HG03565 (cell line): ENCODE data around the gene KCNIP3.

Experiments used
- ATAC-seq: cut with Tn5 transposase; IDR thresholded peaks from one replicate; pipeline ENCODE4 v1.9.1; 2021; ENCODE audit warnings: mild to moderate bottlenecking, moderate library complexity; ENCODE audit not compliant: unreplicated experiment

KCNIP3 gene

DNA sequence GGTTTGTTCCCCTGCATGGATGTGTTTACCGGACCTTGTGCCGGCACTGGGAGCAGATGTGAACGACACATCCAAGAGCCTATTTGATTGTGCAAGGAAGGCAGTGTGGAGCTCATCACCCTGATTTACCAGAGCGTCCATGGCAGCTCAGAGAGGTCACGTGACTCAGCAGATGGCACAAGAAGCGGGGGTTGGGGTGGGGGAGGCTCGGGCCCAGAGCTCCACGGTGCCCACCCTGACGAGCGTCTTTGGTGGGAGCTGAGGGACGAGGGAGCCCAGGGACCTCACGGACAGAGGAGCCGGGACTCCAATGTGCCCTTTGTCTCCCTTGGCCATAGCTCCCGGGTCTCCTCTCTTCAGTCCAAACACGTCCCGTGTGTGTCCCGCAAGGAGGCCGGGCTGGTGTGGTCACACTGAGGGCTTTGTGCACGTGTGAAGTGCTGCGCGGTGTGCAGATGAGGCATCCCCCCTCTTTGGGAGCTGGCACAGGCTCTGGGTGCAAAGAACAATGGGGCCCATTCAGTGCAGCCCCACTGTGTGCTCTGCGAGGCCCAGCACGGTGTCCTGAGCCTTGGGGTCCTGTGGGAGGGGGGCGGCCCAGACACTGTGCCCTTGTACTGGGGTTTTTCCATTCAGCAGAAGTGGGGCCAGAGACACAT lies 15.5 kb downstream of the KCNIP3 start:
- ATAC-seq: no peak

DNA sequence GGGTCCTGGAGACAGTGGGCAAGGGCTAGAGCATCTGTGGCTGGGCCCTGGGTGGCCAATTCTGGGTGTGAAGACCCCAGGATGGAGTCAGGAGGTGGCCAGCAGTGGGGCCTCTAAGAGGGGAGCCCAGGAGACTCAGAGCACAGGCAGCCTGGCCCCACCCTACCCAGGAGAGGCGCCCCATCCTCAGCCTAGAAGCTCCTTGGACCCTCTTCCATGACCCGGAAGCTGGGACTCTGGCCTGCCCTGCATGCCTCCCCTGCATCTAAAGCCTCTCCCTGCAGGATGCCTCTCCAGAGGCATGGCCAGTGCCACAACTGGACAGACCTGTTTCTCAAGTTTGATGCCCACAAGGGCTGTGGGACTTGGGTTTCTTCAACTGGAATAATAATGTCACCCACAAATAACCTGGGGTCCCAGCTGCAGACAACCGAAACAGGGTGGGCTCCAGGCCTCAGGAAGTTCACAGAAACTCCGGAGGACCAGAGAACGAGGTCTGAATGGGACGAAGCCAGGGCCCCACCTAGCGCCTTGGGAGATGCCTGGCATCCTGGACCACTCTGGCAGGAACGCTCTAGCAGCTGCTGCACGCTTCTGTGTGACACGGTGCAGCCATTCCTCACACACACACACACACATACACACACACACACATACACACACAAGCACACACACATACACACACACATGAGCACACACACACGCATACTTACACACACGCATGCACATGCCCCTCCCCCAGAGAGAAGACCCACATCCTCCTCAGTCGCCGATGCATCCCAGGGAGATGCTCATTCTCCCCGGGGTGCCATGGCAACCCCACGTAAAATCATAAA lies 16.4 kb downstream of the KCNIP3 start:
- ATAC-seq: no peak

DNA sequence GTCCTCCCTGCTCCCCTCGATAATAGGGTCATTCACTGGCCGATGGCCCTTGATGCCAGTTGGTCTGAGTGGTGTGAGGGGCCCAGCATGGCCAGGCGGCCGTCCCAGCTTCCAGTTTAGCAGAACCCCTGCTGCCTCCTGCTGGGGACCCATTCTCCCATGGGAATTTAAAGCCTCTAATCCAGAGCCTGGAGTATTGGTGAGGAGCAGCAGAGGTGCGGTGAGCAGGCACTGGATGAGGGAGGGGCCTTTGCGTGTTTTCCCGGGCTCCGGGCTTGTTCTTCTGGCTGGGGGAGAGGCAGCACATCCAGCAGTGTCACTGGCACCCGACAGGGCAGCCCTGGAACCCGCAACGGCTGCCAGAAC lies 17.4 kb downstream of the KCNIP3 start:
- no peak for ATAC-seq

DNA sequence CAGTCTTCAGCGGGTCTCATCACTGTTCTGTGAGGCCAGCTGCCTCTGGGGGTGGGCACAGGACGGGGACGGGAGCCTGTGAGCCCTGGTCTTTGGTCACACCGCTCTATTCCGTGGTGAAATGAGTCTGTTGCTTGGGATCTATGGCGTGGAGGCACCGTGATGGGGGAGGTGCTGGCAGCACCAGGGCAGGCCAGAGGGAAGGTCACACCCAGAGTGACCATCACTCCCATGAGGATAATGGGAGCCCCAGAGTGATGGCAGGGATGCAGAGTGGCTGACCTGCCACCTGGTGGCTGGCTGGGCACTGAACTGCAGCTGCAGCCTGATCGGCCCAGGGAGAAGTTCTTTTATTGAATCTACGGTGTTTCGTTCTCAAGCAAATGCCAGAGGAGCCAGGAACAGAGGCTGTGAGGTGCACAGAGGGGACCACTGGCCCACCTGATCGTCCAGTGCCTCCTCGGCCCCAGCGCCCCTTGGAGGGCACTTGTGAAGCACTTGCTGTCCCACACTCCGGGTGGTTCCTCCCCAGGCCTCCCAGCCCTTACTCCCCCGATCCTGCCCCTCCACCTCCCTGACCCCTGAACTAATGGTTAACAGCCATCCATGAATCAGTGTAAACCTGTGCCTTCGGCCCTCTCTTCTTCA lies 17.9 kb downstream of the KCNIP3 start:
- no peak for ATAC-seq

DNA sequence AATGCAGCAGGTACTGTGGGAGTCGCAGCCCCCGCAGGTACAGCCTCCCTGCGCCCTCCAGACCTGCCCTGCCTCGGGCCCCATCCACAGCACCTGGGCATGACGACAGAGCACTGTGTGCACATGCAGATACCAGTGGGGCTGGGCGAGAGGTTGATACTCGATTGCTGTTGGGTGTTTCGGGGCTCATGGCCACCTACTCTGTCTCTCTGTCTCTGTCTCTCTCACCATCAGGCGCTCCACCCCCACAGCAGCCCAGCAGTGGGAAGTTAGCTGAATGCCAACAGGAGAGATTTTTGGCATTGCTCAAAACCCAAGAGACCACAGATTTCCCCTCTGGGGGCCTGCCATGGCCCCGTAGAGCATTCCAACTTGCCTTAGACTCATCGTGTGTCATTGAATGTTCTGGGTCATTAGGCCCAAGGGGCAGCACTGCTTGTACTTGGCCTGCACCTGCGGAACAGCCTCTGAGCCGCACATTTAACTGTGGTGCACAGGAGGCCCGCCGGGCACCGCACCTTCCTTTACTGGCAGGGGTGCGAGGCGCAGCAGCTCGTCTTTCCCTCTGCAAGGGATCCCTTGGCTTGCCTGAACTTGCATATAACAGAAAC lies 18.8 kb downstream of the KCNIP3 start:
- no peak for ATAC-seq

DNA sequence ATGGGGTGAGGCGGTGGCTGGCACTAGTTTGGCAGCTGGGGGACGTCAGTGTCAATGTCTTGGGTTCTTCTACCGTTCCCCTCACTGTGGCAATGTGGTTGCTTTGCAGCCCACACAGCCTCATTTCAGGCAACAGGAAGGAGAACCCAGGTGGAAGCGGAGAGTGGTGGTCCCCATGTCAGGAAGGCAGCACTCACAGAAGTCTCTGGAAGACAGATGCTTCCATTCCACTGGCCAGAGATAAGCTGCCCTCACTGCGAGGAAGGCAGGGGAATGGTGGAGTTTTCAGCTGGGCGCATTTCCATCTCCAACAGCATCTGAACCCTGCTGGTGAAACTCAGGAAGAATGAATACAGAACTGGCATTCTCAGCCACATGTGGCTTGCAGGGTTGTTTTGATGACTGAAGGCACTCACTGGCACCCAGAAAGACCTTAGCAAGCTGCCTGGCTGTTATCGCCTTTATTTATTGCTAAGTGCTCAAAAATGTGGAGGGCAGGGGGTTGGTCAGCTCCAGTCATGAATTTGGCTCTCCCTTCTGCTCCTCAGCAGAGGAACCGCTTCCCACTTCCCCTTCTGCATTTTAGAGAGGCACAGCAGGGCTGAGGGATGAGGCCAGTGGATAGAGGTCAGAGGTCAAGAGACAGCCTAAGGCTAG lies 19.4 kb downstream of the KCNIP3 start:
- no peak for ATAC-seq

DNA sequence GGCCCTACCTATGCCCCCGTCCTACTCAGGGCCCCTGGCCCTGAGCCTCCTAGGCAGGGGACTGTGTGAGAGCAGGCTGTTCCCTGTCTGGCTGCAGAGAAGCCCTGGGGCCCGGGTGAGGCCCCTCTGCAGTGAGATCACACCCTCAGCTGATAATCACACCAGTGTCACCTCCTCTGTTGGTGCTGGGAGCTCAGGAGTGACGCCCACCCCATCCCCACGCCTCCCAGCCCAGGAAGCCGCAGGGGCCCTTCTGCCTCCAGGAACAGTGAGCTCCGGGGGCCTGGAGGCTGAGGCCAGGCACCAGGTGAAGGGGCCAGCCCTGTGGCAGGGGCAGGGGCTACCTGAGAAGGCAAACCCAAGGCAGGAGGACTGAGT lies 20.0 kb downstream of the KCNIP3 start:
- no peak for ATAC-seq

DNA sequence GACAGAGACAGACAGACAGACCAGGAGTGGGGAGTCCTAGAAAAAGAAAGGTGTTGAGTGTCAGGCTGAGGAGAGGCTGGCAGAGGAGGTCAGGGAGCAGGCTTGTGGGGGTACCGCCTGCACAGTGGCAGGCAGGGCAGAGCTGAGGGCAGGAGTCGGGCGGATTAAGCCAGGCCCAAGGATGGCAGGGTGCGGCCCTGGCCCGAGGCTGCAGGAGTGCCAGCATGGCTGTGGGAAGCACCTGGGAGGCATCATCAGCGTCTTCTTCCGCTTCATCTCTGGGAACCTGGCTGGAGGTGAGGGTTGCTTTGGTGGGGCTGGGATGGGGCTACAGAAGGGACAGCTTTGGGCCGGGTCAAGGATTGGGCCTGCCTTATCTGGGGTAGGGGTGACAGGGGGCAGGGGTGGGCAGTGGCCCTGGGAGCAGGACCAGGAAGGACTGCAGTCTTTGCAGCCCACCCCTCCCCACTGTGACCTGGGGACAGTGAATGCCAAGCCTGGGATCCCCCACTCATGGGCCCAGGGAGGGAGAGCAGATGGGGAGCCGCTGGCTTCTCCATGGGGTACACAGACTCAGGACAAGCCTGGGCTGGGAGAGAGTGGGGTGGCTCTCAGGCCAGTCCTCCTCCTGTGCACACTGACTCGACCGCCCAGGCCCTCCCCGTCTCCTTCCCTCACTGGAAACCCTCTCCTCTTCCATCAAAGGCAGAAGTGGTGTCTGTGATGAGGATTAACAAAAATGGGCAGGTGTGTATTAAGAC lies 20.7 kb downstream of the KCNIP3 start:
- no peak for ATAC-seq

DNA sequence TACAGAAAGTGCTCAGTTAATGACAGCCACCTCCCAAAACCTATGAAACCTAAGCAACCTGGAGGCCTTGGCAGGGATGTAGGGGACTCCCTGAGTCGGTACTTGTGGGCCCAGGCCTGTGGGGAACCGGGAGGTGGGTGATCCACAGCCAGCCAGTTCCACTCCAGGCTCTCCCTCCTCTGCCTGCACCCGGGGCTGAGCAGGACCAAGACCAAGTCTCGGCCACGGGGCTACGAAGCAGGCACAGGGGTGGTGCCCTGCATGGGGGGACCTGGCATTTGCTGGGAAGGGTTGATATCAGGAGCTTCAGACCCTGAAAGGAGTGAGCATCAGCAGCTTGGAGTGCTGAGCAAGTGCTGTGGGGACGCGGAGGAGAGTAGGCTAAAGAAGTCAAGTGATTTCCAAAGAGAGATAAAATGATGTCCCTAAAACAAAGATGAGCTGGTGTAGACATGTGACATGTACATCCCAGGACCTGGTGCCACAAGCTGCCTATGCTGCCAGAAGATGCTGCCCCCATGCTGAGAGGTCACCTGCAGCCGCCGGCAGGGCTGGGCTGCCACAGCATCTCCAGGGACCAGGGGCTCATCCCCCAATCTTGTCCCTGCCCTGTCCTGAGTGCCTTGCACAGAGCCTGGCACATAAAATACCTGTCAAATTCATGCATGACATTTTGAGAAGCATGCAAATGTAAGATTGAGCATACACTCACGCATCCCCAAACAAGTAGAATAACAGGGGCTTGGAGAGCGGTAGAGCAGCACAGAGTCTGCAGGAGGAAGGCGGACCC lies 21.5 kb downstream of the KCNIP3 start:
- ATAC-seq: no peak

DNA sequence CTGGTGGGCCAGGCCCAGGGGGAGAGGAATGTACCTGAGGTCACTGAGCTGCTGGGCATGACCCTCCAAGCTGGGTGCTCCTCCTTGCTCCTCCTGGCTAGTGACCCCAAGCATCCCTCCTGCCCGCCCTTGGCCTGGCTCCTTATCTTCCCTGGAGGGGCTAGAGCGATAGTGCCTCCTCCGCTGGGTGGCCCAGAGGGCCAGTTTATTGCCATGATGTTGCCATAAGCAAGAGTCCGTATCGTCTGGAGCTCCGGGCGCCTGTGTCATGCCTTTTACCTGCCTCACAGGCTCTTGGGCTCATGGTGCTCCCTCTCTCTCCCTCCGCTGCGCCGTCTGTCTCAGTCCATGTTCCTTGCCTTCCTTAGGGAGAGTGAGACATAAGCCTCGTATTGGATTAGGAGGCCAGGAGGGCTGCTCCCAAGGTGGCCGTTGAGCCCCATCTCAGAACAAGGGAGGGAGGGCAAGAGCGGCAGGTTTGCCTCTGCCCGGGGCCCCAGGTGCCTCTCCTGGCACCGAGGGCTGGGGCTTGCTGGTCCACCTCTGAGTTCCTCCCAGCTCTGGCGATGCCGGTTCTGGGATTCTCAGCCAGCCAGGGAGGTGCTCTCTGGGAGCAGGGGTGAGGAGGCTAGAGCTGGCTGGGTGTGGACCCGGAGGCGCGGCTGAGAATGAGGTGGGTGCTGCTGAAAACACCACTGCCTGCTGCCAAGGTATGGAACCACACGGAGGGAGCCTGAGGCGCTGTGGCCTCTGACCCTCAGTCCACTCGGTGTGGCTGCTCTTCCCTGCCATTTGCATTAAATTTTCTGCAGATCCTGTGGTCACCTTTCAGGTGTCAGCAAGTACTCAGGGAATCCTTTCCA lies 22.6 kb downstream of the KCNIP3 start:
- no peak for ATAC-seq

DNA sequence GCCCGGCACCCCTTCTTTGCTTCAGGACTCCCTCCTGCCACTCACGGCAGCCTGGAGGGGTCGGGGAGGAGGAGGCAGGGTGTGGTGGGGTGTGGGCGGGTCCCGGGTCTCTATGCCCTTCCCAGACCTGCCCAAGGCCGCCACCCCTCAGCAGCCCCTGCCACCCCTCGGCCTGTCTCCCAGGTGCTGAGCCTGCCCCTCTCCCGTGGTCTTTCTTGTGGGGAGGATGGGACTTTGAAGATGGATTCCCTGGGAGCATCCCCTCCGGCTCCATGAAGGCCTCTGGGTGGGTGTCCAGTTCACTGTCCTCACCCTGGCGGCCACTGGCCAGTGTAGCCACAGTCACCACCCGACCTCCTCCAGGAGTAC lies 23.2 kb downstream of the KCNIP3 start:
- ATAC-seq: no peak

DNA sequence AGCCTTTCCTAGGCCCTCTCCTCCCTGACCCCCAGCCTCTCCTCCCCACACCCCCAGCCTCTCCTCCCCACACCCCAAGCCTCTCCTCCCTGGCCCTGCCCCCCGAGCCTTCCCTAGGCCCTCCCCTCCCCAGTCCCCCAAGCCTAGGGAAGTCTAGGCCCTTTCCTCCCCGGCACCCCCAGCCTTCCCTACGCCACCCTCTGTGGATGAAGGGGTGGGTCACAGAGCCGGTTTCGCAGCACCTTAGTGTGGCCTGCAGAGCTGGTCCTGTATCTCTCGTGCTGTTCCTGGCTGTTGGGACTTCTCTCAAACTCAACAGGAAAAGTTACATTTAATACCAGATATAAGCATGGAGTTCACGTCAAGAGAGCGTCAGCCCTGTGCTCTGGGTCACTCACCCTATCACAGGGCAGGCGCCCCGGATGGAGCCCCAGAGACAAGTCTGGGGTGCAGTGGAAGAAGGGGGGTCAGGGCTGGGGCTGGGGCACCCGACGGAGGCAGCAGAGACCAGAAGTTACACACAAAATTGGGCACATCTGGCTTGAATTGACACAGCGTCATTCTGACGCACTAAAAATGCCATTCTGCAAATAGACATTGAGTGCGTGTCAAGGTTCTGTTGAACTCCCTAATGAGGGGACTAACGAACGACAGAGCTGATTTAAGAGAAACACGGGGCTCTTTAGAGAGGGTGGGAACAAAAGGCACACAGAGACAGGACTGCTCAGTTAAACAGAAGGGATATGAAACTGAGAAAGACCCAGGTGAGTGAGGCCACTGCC lies 24.0 kb downstream of the KCNIP3 start:
- no peak for ATAC-seq

DNA sequence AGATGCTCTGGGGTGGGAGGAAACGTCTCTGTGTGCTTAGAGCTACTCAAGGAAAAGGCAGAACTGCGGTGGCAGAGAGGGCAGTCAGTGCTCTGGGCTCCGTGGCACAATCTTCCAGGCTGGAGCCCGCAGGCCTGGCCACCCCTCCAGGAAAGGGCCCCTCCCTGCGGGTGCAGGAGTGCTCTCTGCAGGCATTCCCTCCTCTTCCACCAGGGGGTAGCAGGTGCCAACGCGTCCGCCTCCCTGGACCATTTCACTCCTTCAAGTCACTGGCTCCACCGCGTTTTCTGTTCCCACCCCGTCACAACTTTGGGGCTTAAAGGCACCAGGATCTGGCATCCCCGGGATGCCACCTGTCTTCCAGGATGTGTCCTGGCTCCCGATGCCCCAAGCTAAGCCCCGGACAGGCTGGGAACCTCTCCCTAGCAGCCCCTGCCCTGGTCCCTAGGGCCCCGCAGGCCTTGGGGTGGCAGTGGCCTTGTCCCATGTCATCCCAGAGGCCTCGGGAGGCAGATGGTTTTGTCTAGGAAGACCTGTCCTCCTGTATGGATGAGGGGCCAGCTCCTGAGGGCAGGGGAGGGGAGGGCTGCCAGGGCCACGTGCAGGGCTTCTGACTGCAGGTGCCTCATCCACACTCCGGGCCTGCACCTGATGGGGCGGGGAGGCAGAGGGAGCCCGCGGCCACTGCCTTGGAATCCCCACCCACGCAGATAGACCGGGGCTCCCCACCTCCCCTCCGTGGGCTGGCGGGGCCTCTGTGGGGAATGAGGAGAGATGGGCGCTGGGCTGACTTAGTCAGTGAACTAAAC lies 26.4 kb downstream of the KCNIP3 start:
- no peak for ATAC-seq

DNA sequence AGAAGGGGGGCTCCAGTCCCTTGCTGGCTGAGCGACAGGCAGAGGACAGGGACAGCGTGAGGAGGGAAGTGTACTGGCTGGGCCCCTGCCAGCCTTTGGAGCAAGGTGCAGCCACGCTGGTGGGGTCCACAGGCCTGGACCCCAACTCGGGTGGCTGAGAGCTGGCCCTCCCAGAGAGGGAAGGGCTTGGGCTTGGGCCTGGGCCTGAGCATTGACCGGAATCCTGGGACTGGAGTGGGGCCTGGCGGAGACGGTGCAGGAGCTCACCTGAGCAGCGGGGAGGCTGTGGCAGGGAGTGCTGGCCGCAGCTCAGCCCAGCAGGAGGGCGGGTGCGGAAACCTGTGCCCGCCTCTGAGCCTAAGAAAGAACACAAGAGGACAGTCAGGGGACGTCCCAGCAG lies 27.9 kb downstream of the KCNIP3 start:
- no peak for ATAC-seq

DNA sequence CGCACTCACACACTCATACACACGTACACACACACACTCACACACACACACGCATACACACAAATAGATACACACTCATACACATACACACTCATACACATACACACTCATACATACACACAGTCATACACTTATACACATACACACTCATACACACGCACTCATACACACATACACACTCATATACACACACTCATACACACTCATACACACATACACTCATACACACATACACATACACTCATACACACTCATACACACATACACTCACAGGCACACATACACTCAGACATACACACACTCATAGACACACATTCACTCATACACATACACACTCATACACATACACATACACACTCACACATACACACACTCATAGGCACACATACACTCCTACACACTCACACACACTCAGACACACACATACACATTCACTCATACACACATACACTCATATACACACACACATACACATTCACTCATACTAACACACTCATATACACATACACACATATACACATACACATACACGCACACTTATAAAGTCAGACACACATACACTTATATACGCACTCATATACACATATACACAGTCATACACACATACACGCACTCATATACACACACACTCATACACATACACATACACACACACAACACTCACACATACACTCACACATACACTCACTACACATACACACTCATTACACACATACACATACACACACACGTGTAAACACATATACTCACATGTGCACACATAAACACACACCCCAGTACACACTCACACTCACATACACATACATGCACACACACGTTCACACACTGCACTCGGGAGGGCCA lies 28.7 kb downstream of the KCNIP3 start:
- ATAC-seq: no peak

DNA sequence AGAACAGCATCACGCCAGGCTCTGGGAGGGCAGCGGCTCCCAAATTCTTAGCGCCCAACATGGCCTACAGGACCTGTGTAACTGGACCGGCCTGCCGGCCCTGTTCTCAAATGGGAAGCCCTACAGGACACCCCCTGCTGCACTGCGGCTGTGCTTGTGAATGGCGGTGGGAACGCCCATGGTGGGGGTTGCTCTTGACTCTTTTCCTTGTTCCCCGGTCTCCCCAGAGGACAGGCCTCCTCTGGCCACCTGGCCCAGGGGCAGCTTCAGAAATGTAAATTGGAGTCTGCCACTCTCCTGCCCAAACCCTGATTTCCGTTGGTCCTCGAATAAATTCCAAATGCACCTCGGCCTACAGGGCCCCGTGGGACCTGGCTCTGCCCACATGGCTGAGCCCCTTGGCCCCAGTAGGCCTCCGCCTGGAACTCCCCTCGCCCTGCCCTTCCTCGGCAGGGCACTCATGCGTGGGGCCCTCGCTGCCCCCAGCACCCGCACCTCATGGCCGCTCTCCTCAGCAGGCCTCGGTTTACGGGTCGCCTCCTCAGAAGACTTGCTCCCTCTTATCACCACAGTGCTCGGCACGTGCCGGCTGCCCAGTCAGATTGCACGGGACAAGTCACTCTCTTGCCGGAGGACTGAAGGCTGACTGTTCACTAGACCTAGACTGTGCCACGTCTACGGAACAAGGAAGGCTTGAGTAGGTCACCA lies 29.4 kb downstream of the KCNIP3 start:
- ATAC-seq: no peak
